Neural progenitor cell (in vitro differentiated cells): ENCODE results near the gene CXorf65.

Experiments
- CTCF ChIP-seq: fragments of 200-600 bp; sonication (generic); IDR thresholded peaks from 2 replicates; pipeline ENCODE4 v1.5.1; 2017; ENCODE audit warnings: antibody characterized with exemption, mild to moderate bottlenecking
- EZH2 ChIP-seq: fragments of 200-600 bp; sonication (generic); IDR thresholded peaks from 2 replicates; pipeline ENCODE4 v1.6.1; 2017; ENCODE audit warnings: antibody characterized with exemption, mild to moderate bottlenecking, moderate library complexity
- EZH2phosphoT487 ChIP-seq: fragments of 200-600 bp; sonication (generic); IDR thresholded peaks from 2 replicates; pipeline ENCODE4 v1.6.1; 2017; ENCODE audit warnings: antibody characterized with exemption

DNA sequence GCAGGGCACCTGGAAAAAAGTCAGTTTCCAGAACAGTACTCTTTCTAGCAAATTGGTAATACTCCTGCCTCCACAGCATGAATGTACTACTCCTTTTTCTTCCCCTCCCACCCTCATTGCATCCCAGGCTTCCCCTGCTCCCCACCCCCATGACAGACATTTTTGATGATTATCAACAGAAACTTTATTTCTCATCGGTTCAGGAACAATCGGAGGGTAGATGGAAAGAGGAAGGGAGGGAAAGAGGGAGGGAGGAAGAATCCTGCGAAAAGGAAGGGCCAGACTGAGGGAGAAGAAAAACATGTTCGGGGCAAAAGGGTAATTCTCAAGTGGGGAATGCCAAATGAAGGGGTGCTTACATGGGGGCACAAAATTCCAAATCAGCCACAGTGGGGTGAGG is 705 bp upstream of the CXorf65 start:
- no peak for TF ChIP-seq CTCF
- no peak for TF ChIP-seq EZH2
- TF ChIP-seq EZH2phosphoT487, result no peak
